Muscle layer of duodenum (tissue), 2 donors: ENCODE measurements around the gene HIPK2.

Experiments used
- H3K27ac ChIP-seq: one replicate; pipeline ENCODE4 v1.7.0; 2013; ENCODE audit warnings: mild to moderate bottlenecking, low read length
- H3K27me3 ChIP-seq: one replicate; pipeline ENCODE4 v1.7.0; 2013; ENCODE audit warnings: low read depth, mild to moderate bottlenecking, control low read depth, low read length
- H3K36me3 ChIP-seq, 2 donors: one replicate each; pipeline ENCODE4 v1.7.0; 2013; ENCODE audit warnings: low read length in 2 of 2, control low read depth in 1 of 2, mild to moderate bottlenecking in 1 of 2; ENCODE audit not compliant: insufficient read depth in 2 of 2, control insufficient read depth in 1 of 2
- H3K4me1 ChIP-seq, 2 donors: one replicate each; pipeline ENCODE4 v1.7.0; 2013; ENCODE audit warnings: low read length in 2 of 2, mild to moderate bottlenecking in 2 of 2, control low read depth in 1 of 2, moderate library complexity in 1 of 2; ENCODE audit not compliant: insufficient read depth in 2 of 2, control insufficient read depth in 1 of 2
- H3K4me3 ChIP-seq, 2 donors: one replicate each; pipeline ENCODE4 v1.7.0; 2013; ENCODE audit warnings: low read length in 2 of 2, low read depth in 1 of 2, mild to moderate bottlenecking in 1 of 2
- H3K9me3 ChIP-seq, 2 donors: one replicate each; pipeline ENCODE4 v1.7.0; 2013; ENCODE audit warnings: low read length in 2 of 2, control low read depth in 1 of 2, mild to moderate bottlenecking in 1 of 2; ENCODE audit not compliant: control insufficient read depth in 1 of 2
- donor health status: healthy.

Gene HIPK2

GRCh38 chr7:139592801-139593461 lies 184.9 kb downstream of the HIPK2 start:
- no peaks in the 10 kb centered on the region for H3K9me3 ChIP-seq
- H3K4me3 ChIP-seq, result no peak overlapping the region
- H3K36me3 ChIP-seq, result peaks cover 44 to 53% of the 10 kb centered on the region in 2 donors
- no peak overlapping the region for H3K27ac ChIP-seq
- H3K27me3 ChIP-seq, result no peaks in the 10 kb centered on the region
- peaks cover 0 to 6% of the 10 kb centered on the region in 2 donors for H3K4me1 ChIP-seq

GRCh38 chr7:139591550-139592195 lies 186.1 kb downstream of the HIPK2 start:
- peaks cover 0 to 6% of the 10 kb centered on the region in 2 donors for H3K4me1 ChIP-seq
- H3K9me3 ChIP-seq, result no peaks in the 10 kb centered on the region
- H3K27me3 ChIP-seq, result no peaks in the 10 kb centered on the region
- peaks cover 36 to 45% of the 10 kb centered on the region in 2 donors for H3K36me3 ChIP-seq
- no peak overlapping the region for H3K4me3 ChIP-seq
- H3K27ac ChIP-seq, result no peak overlapping the region

GRCh38 chr7:139589474-139589873 lies 188.3 kb downstream of the HIPK2 start:
- no peaks in the 10 kb centered on the region for H3K27me3 ChIP-seq

GRCh38 chr7:139588632-139589031 lies 189.2 kb downstream of the HIPK2 start:
- Histone ChIP-seq H3K4me1 (peaks cover 0 to 17% of the 10 kb centered on the region in 2 donors), H3K36me3 (peaks cover 29 to 32% of the 10 kb centered on the region in 2 donors), H3K27ac (no peak overlapping the region), H3K9me3 (no peaks in the 10 kb centered on the region), H3K27me3 (no peaks in the 10 kb centered on the region), H3K4me3 (no peak overlapping the region)

More at GRCh38 chr7:139589474-139589873, 188.3 kb downstream of the HIPK2 start:
- peaks cover 24 to 30% of the 10 kb centered on the region in 2 donors for H3K36me3 ChIP-seq
- H3K4me1 ChIP-seq, result peaks cover 0 to 14% of the 10 kb centered on the region in 2 donors
- no peak overlapping the region for H3K27ac ChIP-seq
- H3K9me3 ChIP-seq, result no peaks in the 10 kb centered on the region
- H3K4me3 ChIP-seq, result no peak overlapping the region

- Histone ChIP-seq H3K36me3 (peaks cover 27 to 30% of the 10 kb centered on the region in 2 donors), H3K4me3 (no peak overlapping the region), H3K4me1 (peaks cover 0 to 17% of the 10 kb centered on the region in 2 donors), H3K27ac (no peak overlapping the region), H3K9me3 (no peaks in the 10 kb centered on the region), H3K27me3 (no peaks in the 10 kb centered on the region)
Measured at GRCh38 chr7:139587535-139587934, 190.3 kb downstream of the HIPK2 start.

- no peak overlapping the region for H3K4me3 ChIP-seq
- peaks cover 0 to 24% of the 10 kb centered on the region in 2 donors for H3K4me1 ChIP-seq
- no peaks in the 10 kb centered on the region for H3K27me3 ChIP-seq
- no peak overlapping the region for H3K27ac ChIP-seq
- peaks cover 35 to 39% of the 10 kb centered on the region in 2 donors for H3K36me3 ChIP-seq
- H3K9me3 ChIP-seq, result no peaks in the 10 kb centered on the region
Measured at GRCh38 chr7:139586286-139586685, 191.5 kb downstream of the HIPK2 start.

GRCh38 chr7:139585042-139585441 lies 192.8 kb downstream of the HIPK2 start:
- peaks cover 36 to 47% of the 10 kb centered on the region in 2 donors for H3K36me3 ChIP-seq
- no peak overlapping the region for H3K27ac ChIP-seq
- peaks cover 0 to 25% of the 10 kb centered on the region in 2 donors for H3K4me1 ChIP-seq
- H3K4me3 ChIP-seq, result no peak overlapping the region
- no peaks in the 10 kb centered on the region for H3K9me3 ChIP-seq
- H3K27me3 ChIP-seq, result no peaks in the 10 kb centered on the region

GRCh38 chr7:139583826-139584553 lies 193.8 kb downstream of the HIPK2 start:
- Histone ChIP-seq H3K27ac (no peak overlapping the region), H3K27me3 (no peaks in the 10 kb centered on the region), H3K9me3 (no peaks in the 10 kb centered on the region), H3K4me3 (no peak overlapping the region), H3K4me1 (peaks cover 0 to 25% of the 10 kb centered on the region in 2 donors), H3K36me3 (peaks cover 39 to 48% of the 10 kb centered on the region in 2 donors)

GRCh38 chr7:139582671-139583155 lies 195.1 kb downstream of the HIPK2 start:
- no peak overlapping the region for H3K4me3 ChIP-seq
- peaks cover 0 to 19% of the 10 kb centered on the region in 2 donors for H3K4me1 ChIP-seq
- no peaks in the 10 kb centered on the region for H3K27me3 ChIP-seq
- H3K36me3 ChIP-seq, result peaks cover 37 to 43% of the 10 kb centered on the region in 2 donors
- no peak overlapping the region for H3K27ac ChIP-seq
- H3K9me3 ChIP-seq, result no peaks in the 10 kb centered on the region

GRCh38 chr7:139582130-139582650 lies 195.6 kb downstream of the HIPK2 start:
- Histone ChIP-seq H3K36me3 (peaks cover 40 to 43% of the 10 kb centered on the region in 2 donors), H3K27ac (no peak overlapping the region), H3K4me1 (peaks cover 0 to 19% of the 10 kb centered on the region in 2 donors), H3K9me3 (no peaks in the 10 kb centered on the region), H3K27me3 (no peaks in the 10 kb centered on the region), H3K4me3 (no peak overlapping the region)

- Histone ChIP-seq H3K4me1 (peaks cover 0 to 19% of the 10 kb centered on the region in 2 donors), H3K9me3 (no peaks in the 10 kb centered on the region), H3K4me3 (no peak overlapping the region), H3K36me3 (peaks cover 40 to 50% of the 10 kb centered on the region in 2 donors), H3K27ac (no peak overlapping the region), H3K27me3 (no peaks in the 10 kb centered on the region)
Measured at GRCh38 chr7:139580435-139580834, 197.4 kb downstream of the HIPK2 start.
